ENCODE results near the gene ROBO2.

The ROBO2 gene

GRCh38 chr3:77479021-77479420 is 439.1 kb downstream of the ROBO2 start:
- no peak for DNase-seq (ENCODE audit: low read depth in 2 of 2)

GRCh38 chr3:77489216-77489615 is 449.3 kb downstream of the ROBO2 start:
- no peak for DNase-seq (ENCODE audit: low read depth in 2 of 2)

GRCh38 chr3:77491961-77492360 is 452.1 kb downstream of the ROBO2 start:
- no peak for DNase-seq (ENCODE audit: low read depth in 2 of 2)

- no peak for DNase-seq (ENCODE audit: low read depth in 2 of 2)
Observed at GRCh38 chr3:77500721-77501120, 460.8 kb downstream of the ROBO2 start.

- DNase-seq (ENCODE audit: low read depth in 2 of 2): no peak
Observed at GRCh38 chr3:77506384-77506783, 466.5 kb downstream of the ROBO2 start.

- DNase-seq (ENCODE audit: low read depth in 2 of 2): no peak
Observed at GRCh38 chr3:77513542-77513941, 473.6 kb downstream of the ROBO2 start.

- DNase-seq (ENCODE audit: low read depth in 2 of 2): no peak
Observed at GRCh38 chr3:77514766-77515165, 474.9 kb downstream of the ROBO2 start.

GRCh38 chr3:77524463-77524862 is 484.6 kb downstream of the ROBO2 start:
- DNase-seq (ENCODE audit: low read depth in 2 of 2): no peak

GRCh38 chr3:77524946-77525682 is 485.2 kb downstream of the ROBO2 start:
- no peak for DNase-seq (ENCODE audit: low read depth in 2 of 2)

- no peak for DNase-seq (ENCODE audit: low read depth in 2 of 2)
Observed at GRCh38 chr3:77526573-77527113, 486.7 kb downstream of the ROBO2 start.

GRCh38 chr3:77529522-77529921 is 489.6 kb downstream of the ROBO2 start:
- no peak for DNase-seq (ENCODE audit: low read depth in 2 of 2)

- no peak for DNase-seq (ENCODE audit: low read depth in 2 of 2)
Observed at GRCh38 chr3:77530870-77531269, 491.0 kb downstream of the ROBO2 start.

- no peak for DNase-seq (ENCODE audit: low read depth in 2 of 2)
Observed at GRCh38 chr3:77535116-77535515, 495.2 kb downstream of the ROBO2 start.

- no peak for DNase-seq (ENCODE audit: low read depth in 2 of 2)
Observed at GRCh38 chr3:77536038-77536775, 496.3 kb downstream of the ROBO2 start.

- DNase-seq (ENCODE audit: low read depth in 2 of 2): no peak
Observed at GRCh38 chr3:77539014-77539413, 499.1 kb downstream of the ROBO2 start.

GRCh38 chr3:77539677-77540076 is 499.8 kb downstream of the ROBO2 start:
- no peak for DNase-seq (ENCODE audit: low read depth in 2 of 2)

GRCh38 chr3:77541203-77541922 is 501.5 kb downstream of the ROBO2 start:
- no peak for DNase-seq (ENCODE audit: low read depth in 2 of 2)

- DNase-seq (ENCODE audit: low read depth in 2 of 2): no peak
Observed at GRCh38 chr3:77546246-77546645, 506.3 kb downstream of the ROBO2 start.

- no peak for DNase-seq (ENCODE audit: low read depth in 2 of 2)
Observed at GRCh38 chr3:77549034-77549433, 509.1 kb downstream of the ROBO2 start.

GRCh38 chr3:77553240-77553639 is 513.3 kb downstream of the ROBO2 start:
- no peak for DNase-seq (ENCODE audit: low read depth in 2 of 2)

- DNase-seq (ENCODE audit: low read depth in 2 of 2): no peak
Observed at GRCh38 chr3:77562089-77562488, 522.2 kb downstream of the ROBO2 start.

GRCh38 chr3:77563012-77563411 is 523.1 kb downstream of the ROBO2 start:
- DNase-seq (ENCODE audit: low read depth in 2 of 2): no peak
